ENCODE results near the gene TBX1.

The TBX1 gene

GRCh38 chr22:19722178-19722981, 38.2 kb upstream of the TBX1 start:
- Histone ChIP-seq H3K27me3 (ENCODE audit: low read length) (no peaks in the 10 kb centered on the region), H3F3A (ENCODE audit: insufficient read depth) (no peaks in the 10 kb centered on the region), H2AFZ (ENCODE audit: low read depth, low read length, severe bottlenecking) (no peak overlapping the region)

DNA sequence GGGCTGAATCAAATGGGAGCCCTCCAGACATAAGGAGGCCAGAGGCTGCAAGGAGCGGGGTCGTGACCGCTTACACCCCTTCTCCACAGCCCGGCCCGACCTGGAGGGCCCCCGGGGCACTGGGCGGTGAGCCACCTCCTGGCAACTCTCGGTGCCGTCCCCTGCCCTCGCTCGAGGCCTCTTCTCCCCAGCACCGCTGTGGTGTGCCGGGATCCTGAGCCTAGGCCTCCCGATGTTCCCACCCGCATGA, 37.7 kb upstream of the TBX1 start:
- TF ChIP-seq CTCF (IDR thresholded peaks at IDR 0.05; ENCODE audit: insufficient read depth, low read length, poor library complexity, severe bottlenecking) (no peak), EZH2phosphoT487 (conservative IDR thresholded peaks at IDR 0.05; ENCODE audit: low read length) (no peak)
- H3K27ac ChIP-seq (ENCODE audit: low read depth, low read length): no peak overlapping the region
- H3K9me3 ChIP-seq (ENCODE audit: insufficient read depth, low read length): no peaks in the 10 kb centered on the region
- no peaks in the 10 kb centered on the region for H3K36me3 ChIP-seq (ENCODE audit: low read length)
- H3K4me2 ChIP-seq (ENCODE audit: low read depth, low read length, poor library complexity, severe bottlenecking): no peak overlapping the region
- H3K79me2 ChIP-seq (ENCODE audit: insufficient read depth, low read length): no peaks in the 10 kb centered on the region
- H3K4me3 ChIP-seq (ENCODE audit: insufficient read depth, low read length, poor library complexity, severe bottlenecking): no peak overlapping the region
- H2AFZ ChIP-seq (ENCODE audit: low read depth, low read length, severe bottlenecking): no peak overlapping the region
- H3K9me2 ChIP-seq (replicated peaks; ENCODE audit: insufficient read depth, low read length): no peaks in the 10 kb centered on the region
- no peaks in the 10 kb centered on the region for H3K27me3 ChIP-seq (ENCODE audit: low read length)
- no peaks in the 10 kb centered on the region for H3F3A ChIP-seq (ENCODE audit: insufficient read depth)
- no peaks in the 10 kb centered on the region for H4K20me1 ChIP-seq (ENCODE audit: low read depth, low read length)
- H3K9ac ChIP-seq (ENCODE audit: low read length): no peak overlapping the region

More at GRCh38 chr22:19722178-19722981, 38.2 kb upstream of the TBX1 start:
- no peak overlapping the region for H3K27ac ChIP-seq (ENCODE audit: low read depth, low read length)
- no peaks in the 10 kb centered on the region for H4K20me1 ChIP-seq (ENCODE audit: low read depth, low read length)
- no peaks in the 10 kb centered on the region for H3K9me3 ChIP-seq (ENCODE audit: insufficient read depth, low read length)
- TF ChIP-seq CTCF (IDR thresholded peaks at IDR 0.05; ENCODE audit: insufficient read depth, low read length, poor library complexity, severe bottlenecking): no peak
- no peak for TF ChIP-seq EZH2phosphoT487 (conservative IDR thresholded peaks at IDR 0.05; ENCODE audit: low read length)
- no peak overlapping the region for H3K4me2 ChIP-seq (ENCODE audit: low read depth, low read length, poor library complexity, severe bottlenecking)
- no peak overlapping the region for H3K4me3 ChIP-seq (ENCODE audit: insufficient read depth, low read length, poor library complexity, severe bottlenecking)
- H3K9me2 ChIP-seq (replicated peaks; ENCODE audit: insufficient read depth, low read length): no peaks in the 10 kb centered on the region
- H3K36me3 ChIP-seq (ENCODE audit: low read length): no peaks in the 10 kb centered on the region
- no peaks in the 10 kb centered on the region for H3K79me2 ChIP-seq (ENCODE audit: insufficient read depth, low read length)
- H3K9ac ChIP-seq (ENCODE audit: low read length): no peak overlapping the region

DNA sequence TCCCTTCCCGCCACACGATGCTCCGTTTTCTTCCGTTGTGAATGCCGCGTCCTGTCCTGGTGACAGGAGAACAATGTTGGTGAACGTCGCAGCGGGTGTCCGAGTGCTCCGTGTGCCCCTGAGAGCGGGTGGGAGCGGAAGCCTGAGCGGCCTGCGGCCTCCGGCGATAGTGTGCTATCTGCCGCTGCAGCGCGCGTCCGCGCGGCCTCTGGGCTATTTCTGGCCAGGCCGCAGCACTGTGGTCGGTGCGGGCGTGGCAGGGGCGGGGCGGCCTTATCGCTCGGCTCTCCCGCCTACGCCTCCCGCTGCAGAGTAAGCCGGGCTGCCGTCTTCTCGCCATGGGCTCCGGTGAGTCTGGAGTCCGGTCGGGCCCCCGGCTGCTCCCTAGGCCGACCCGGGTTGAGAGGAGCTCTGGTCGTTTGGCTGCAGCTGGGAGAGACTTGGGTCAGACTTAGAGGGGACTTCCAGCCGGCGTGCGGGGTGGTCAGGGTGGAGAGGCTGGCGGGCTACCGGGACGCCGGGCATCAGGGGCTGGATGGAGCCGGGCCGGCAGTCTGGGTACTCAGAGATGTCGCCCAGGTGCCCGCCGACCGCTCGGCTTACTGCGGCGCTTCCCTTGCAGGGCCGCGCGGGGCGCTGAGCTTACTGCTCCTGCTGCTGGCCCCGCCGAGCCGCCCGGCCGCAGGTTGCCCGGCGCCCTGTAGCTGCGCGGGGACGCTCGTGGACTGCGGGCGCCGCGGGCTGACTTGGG, 37.2 kb upstream of the TBX1 start, which contains the start of gene GP1BB:
GP1BB (plus strand) TSS at position 308 of the 751 bp plus-strand sequence; CDS start at position 339, 31 bp downstream.
- no peaks in the 10 kb centered on the region for H3K79me2 ChIP-seq (ENCODE audit: insufficient read depth, low read length)
- no peaks in the 10 kb centered on the region for H3K9me2 ChIP-seq (replicated peaks; ENCODE audit: insufficient read depth, low read length)
- no peaks in the 10 kb centered on the region for H3K27me3 ChIP-seq (ENCODE audit: low read length)
- H3K9me3 ChIP-seq (ENCODE audit: insufficient read depth, low read length): no peaks in the 10 kb centered on the region
- no peak within 1 kb of the TSS for H3K4me2 ChIP-seq (ENCODE audit: low read depth, low read length, poor library complexity, severe bottlenecking)
- TF ChIP-seq EZH2phosphoT487 (conservative IDR thresholded peaks at IDR 0.05; ENCODE audit: low read length): no peak
- no peak for TF ChIP-seq CTCF (IDR thresholded peaks at IDR 0.05; ENCODE audit: insufficient read depth, low read length, poor library complexity, severe bottlenecking)
- H3F3A ChIP-seq (ENCODE audit: insufficient read depth): no peaks in the 10 kb centered on the region
- H3K27ac ChIP-seq (ENCODE audit: low read depth, low read length): no peak within 1 kb of the TSS
- no peak within 1 kb of the TSS for H3K9ac ChIP-seq (ENCODE audit: low read length)
- no peaks in the 10 kb centered on the region for H3K36me3 ChIP-seq (ENCODE audit: low read length)
- H4K20me1 ChIP-seq (ENCODE audit: low read depth, low read length): no peaks in the 10 kb centered on the region
- H3K4me3 ChIP-seq (ENCODE audit: insufficient read depth, low read length, poor library complexity, severe bottlenecking): no peak within 1 kb of the TSS
- H2AFZ ChIP-seq (ENCODE audit: low read depth, low read length, severe bottlenecking): no peak within 1 kb of the TSS
